Ecto neural progenitor cell (in vitro differentiated cells): ENCODE measurements around the gene SLC16A10.
"Not testable (repeated sequence)": the region's sequence is repeated elsewhere in the genome, so short reads cannot be mapped to it uniquely, and the experiment has no call there.

Source experiments
- DNase-seq: peaks from one replicate; pipeline ENCODE4 v3.0.0-alpha.2; 2018; ENCODE audit warnings: low spot score

Gene SLC16A10

DNA sequence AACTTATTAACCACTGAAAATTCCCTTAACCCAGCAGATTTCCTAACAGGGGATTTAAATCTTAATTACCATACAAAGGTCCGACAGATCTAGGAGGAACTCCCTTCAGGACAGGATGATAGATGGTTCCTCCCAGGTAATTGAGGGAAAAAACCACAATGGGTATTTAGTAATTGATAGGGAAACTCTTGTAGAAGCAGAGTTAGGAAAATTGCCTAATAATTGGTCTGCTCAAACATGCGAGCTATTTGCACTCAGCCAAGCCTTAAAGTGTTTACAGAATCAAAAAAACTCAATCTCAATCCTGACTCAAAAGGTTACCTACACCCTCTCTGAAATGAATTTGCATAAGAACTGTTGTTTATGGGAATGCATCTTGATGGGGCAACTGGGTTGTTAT, 45.4 kb downstream of the SLC16A10 start:
- DNase-seq = not testable (repeated sequence)

DNA sequence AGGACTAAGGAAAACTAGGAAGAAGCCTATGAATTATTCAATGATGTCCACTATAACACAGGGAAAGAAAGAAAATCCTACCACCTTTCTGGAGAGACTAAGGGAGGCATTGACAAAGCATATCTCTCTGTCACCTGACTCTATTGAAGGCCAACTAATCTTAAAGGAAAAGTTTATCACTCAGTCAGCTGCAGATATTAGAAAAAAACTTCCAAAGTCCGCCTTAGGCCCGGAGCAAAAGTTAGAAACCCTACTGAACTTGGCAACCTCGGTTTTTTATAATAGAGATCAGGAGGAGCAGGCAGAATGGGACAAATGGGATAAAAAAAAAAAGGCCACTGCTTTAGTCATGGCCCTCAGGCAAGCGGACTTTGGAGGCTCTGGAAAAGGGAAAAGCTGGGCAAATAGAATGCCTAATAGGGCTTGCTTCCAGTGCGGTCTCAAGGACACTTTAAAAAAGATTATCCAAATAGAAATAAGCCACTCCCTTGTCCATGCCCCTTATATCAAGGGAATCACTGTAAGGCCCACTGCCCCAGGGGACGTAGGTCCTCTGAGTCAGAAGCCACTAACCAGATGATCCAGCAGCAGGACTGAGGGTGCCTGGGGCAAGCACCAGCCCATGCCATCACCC, 47.0 kb downstream of the SLC16A10 start:
- DNase-seq = not testable (repeated sequence)

GRCh38 chr6:111137489-111138093, 50.3 kb downstream of the SLC16A10 start:
- DNase-seq = not testable (repeated sequence)

DNA sequence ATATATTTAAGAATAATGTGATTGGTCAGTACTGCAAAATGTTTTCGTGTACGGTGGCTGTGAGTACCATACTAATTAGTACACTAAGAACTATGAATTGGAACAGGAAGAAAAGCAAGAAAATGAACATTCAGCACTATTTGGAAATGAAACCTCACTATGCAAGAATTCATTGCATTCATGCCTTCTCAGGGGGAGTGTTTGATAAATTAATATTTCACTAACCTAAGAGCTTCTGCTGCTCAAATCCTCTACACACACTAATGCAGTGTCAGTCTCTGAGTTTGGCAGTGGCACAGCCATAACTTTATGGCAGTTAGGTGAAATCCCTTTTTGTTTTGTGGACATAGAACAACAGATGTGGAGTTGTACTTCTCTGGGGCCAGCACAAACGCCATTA, 60.1 kb downstream of the SLC16A10 start:
- no peak for DNase-seq

DNA sequence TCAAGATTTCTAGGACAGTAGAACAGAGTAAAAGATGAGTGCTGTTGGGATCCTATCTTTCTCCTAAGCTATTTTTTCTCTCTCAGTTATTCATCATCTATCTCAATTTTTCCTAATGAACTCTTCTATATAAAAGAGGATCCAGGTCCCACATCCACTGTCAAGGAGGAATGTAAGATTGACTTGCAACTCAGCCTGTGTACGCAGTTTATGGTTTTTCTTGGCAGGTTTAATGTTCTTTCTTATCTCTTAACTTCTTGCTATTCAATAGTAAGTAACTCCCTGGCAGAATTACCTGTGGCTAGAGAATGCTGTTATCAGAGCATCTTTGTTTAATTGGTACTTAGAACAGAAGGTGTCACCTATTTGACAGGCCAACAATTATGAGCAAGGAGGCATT, 60.8 kb downstream of the SLC16A10 start:
- no peak for DNase-seq

- no peak for DNase-seq
Observed at GRCh38 chr6:111150577-111150976, 63.3 kb downstream of the SLC16A10 start.

- DNase-seq = no peak
Observed at GRCh38 chr6:111154981-111155380, 67.7 kb downstream of the SLC16A10 start.

- no peak for DNase-seq
Observed at GRCh38 chr6:111157412-111157811, 70.1 kb downstream of the SLC16A10 start.

DNA sequence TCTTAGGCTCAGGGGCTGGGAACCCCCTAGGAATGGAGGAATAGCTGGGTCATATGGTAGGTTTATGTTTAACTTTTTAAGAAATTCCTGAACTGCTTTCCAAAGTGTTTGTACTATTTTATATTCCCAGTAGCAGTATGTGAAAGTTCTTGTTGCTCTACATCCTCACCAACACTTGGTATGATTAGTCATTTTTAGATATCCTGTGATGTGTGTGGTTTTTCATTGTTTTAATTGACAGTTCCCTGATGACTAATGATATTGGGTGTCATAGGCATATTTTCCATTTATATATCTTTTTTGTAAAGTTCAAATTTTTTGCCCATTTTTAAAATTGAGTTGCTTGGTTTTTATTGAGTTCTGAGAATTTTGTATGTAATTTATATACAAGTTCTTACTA, 72.3 kb downstream of the SLC16A10 start:
- DNase-seq = no peak

DNA sequence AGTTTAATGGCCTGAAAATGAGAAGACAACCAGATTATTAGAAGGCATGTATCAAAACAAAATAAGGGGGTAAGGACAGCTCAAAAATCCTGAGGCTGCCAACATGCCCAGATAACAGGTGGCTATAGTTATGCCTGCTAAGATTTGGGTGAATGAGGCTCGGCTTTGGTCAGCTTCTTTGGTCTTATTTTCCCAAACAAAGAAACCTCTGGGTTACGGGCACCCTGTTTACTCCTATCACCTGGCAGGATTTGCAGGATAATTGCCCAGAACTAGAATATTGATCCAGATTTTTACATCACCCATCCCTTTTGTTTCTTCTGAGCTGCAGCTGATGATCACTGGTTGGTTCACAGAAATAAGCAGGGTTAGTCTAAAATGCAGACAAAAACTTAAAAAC, 74.3 kb downstream of the SLC16A10 start:
- no peak for DNase-seq

DNA sequence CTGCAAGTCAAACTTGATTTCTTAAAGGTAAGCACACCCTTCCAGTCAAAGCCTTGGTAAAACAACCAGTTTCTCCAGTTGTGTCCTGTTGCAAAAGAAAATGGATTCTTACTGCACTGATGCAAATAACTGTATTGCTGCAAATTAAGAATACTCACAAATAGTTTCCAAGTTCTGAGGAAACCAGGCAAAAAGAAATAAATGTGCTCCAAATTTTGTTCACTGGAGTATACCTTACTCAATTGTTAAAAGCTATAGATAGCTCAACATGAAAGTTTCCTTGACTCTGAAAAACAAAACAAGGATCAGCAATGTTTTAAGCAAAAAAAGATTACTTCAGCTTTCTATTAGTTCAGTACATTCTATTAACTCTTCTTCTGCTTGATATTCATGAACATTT, 75.2 kb downstream of the SLC16A10 start:
- no peak for DNase-seq

DNA sequence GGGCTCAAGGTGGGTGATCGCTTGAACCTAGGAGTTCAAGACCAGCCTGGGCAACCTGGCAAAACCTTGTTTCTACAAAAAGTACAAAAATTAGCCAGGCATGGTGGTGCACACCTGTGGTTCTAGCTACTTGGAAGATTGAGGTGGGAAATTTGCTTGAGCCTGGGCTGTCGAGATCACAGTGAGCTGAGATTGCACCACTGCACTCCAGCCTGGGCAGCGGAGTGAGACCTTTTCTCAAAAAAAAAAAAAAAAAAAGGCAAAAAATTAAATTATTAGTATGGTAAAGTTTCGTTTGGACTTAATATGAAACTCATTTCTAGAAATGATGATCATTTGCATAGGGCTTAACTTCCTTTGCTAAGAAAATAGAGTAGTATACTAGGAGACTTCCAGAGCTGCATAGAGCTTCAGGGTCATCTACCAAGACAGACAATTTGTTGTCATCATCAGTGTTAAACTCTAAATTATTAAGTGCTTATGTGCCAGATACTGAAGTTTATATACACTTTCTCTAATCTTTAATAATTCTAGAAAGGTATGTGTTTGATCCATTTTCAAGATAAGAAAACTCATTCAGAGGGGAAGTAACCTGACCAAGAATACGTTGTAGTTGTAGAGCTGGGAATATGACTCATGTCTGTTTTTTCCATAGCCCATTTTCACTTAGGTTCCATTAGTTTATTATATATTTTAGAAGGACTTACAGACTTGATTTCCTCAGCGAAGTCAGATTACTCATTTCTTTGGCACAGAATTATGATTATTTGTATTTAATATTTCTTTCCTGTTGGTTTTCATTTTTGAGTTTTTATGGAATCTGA, 84.5 kb downstream of the SLC16A10 start:
- no peak for DNase-seq

DNA sequence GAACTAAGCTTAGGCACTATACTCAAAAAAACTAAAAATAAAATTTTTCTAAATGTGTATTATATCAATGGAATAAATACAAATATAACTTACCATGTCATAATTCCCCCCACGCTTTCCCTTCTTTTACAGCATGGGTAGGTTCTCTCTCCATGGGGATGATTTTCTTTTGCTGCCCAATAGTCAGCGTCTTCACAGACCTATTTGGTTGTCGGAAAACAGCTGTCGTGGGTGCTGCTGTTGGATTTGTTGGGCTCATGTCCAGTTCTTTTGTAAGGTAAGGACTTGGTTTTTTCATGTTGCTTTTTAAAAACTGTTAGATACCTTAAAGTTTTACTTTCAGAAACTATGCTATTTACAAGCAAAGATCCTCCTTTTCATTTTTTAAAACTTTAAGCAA, 85.3 kb downstream of the SLC16A10 start:
- no peak for DNase-seq

DNA sequence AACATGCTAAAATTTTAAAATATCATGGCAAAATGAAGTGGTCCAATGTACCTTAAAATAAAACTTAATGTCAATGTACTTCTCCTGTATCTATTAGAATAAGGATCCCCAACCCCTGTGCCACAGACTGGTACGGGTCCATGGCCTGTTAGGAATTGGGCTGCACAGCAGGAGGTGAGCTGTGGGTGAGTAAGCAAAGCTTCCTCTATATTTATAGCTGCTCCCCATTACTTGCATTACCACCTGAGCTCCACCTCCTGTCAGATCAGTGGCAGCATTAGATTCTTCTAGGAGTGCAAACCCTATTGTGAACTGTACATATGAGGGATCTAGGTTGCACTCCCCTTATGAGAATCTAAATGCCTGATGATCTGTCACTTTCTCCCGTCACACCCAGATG, 86.0 kb downstream of the SLC16A10 start:
- DNase-seq = no peak

GRCh38 chr6:111173946-111174345, 86.6 kb downstream of the SLC16A10 start:
- no peak for DNase-seq

GRCh38 chr6:111175109-111175508, 87.8 kb downstream of the SLC16A10 start:
- DNase-seq = no peak

- no peak for DNase-seq
Observed at GRCh38 chr6:111176038-111176759, 88.9 kb downstream of the SLC16A10 start.

DNA sequence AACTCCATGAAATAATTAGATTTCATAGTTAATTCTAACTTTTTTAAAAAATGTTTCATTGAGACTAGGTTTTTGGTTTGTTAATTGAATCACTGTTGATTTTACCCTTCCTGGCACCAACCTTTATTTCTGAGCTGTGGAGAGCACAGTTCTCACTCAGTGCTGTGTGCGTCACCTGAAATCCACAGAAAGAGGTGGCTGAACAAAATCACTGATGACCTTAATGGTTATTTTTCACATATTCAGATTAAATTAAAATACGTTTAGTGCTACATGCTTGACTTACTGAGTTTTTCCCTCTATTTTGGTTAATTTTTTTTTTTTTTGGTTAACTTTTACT, 89.4 kb downstream of the SLC16A10 start:
- DNase-seq = no peak

DNA sequence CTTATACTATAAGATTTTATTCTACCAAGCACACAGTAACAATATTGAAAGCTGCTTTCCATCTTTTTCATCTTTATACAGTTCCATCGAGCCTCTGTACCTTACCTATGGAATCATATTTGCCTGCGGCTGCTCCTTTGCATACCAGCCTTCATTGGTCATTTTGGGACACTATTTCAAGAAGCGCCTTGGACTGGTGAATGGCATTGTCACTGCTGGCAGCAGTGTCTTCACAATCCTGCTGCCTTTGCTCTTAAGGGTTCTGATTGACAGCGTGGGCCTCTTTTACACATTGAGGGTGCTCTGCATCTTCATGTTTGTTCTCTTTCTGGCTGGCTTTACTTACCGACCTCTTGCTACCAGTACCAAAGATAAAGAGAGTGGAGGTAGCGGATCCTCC, 89.8 kb downstream of the SLC16A10 start:
- DNase-seq = no peak

DNA sequence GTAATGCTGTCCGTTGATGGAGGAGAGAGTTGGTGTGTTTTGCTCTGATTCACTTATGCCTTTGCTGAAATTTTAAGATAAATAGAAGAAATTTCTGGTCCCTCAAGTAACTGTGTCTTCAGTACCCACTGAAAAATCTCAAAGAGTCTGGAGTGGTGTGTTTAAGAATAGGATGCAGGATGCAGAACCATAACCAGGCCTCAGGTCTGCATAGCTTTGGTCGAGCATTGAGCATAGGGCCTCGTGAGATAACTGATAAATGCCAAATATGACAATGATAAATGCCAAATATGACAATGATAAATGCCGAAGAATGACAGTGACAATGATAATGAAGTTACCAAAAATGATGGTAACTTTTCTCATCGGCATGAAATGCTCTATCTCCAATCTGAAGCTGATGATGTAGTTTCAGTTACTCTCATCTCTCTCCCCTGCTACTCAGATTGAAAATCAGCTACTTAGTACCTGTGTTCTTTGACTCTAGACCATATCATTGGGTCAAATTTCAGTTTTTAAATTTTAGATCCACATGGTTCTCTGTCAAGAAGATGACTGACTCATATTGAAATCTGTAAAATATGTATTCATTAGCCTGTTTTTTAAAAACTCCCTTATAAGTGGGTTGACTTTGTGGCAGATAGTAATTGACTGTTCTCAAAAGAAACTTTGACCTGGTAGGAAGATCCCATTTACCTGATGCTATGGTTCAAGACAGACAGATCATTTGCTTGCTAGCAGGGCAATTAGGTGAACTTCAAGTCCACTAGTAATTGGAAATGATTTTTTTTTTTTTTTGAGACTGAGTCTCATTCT, 96.6 kb downstream of the SLC16A10 start:
- no peak for DNase-seq

GRCh38 chr6:111184827-111185532, 97.7 kb downstream of the SLC16A10 start:
- no peak for DNase-seq
